H1 (cell line): Measurements from ENCODE around the gene PDCD5.

ENCODE experiments used
- ATF3 ChIP-seq: IDR thresholded peaks from 2 replicates; pipeline ENCODE4 v1.6.1; 2011; ENCODE audit warnings: low read depth, mild to moderate bottlenecking, low read length; ENCODE audit not compliant: insufficient read depth
- EP300 ChIP-seq, 2 experiments: IDR thresholded peaks; 1 replicate in 1 of 2; 2 replicates in 1 of 2; pipeline ENCODE4 v1.6.1; 2011 to 2012; ENCODE audit warnings: low read depth in 2 of 2, low read length in 2 of 2, mild to moderate bottlenecking in 2 of 2, borderline replicate concordance in 1 of 2, inconsistent platforms in 1 of 2, moderate library complexity in 1 of 2
- JUN ChIP-seq: IDR thresholded peaks from 2 replicates; pipeline ENCODE4 v1.6.1; 2011; ENCODE audit warnings: low read depth, mild to moderate bottlenecking, improper control_type of control experiment, low read length
- KDM5A ChIP-seq: fragments of 200-600 bp; IDR thresholded peaks from 2 replicates; pipeline ENCODE4 v1.7.1; 2012; ENCODE audit warnings: mild to moderate bottlenecking, low read length, inconsistent platforms, mixed read lengths
- NRF1 ChIP-seq: IDR thresholded peaks from 2 replicates; pipeline ENCODE4 v1.6.1; 2011; ENCODE audit warnings: mild to moderate bottlenecking, low read depth, low read length, improper control_type of control experiment
- POLR2A ChIP-seq, 2 experiments: IDR thresholded peaks; 1 replicate in 1 of 2; 2 replicates in 1 of 2; pipeline ENCODE4 v1.6.1; 2011; ENCODE audit warnings: low read depth in 2 of 2, low read length in 2 of 2, mild to moderate bottlenecking in 2 of 2; ENCODE audit errors: control extremely low read depth in 1 of 2
- TF ChIP-seq, protein P1 (sequence below), 3 experiments: IDR thresholded peaks; 1 replicate in 2 of 3; 2 replicates in 1 of 3; pipeline versions ENCODE4 v1.5.1 to v1.6.1; 2011; ENCODE audit warnings: low read length in 3 of 3, mild to moderate bottlenecking in 3 of 3, inconsistent platforms in 2 of 3, low read depth in 1 of 3, moderate library complexity in 1 of 3; ENCODE audit not compliant: insufficient read depth in 1 of 3; ENCODE audit errors: control extremely low read depth in 1 of 3
- TF ChIP-seq, protein P2 (sequence below): IDR thresholded peaks from 2 replicates; pipeline ENCODE4 v1.6.1; 2012; ENCODE audit warnings: inconsistent platforms

- TF ChIP-seq, protein P1, sequence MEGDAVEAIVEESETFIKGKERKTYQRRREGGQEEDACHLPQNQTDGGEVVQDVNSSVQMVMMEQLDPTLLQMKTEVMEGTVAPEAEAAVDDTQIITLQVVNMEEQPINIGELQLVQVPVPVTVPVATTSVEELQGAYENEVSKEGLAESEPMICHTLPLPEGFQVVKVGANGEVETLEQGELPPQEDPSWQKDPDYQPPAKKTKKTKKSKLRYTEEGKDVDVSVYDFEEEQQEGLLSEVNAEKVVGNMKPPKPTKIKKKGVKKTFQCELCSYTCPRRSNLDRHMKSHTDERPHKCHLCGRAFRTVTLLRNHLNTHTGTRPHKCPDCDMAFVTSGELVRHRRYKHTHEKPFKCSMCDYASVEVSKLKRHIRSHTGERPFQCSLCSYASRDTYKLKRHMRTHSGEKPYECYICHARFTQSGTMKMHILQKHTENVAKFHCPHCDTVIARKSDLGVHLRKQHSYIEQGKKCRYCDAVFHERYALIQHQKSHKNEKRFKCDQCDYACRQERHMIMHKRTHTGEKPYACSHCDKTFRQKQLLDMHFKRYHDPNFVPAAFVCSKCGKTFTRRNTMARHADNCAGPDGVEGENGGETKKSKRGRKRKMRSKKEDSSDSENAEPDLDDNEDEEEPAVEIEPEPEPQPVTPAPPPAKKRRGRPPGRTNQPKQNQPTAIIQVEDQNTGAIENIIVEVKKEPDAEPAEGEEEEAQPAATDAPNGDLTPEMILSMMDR (IDR thresholded peaks at IDR 0.05; ENCODE audit: control extremely low read depth in 1 of 3, insufficient read depth in 1 of 3, low read depth in 1 of 3, low read length in 3 of 3), result no peak
- TF ChIP-seq POLR2A (IDR thresholded peaks at IDR 0.05; ENCODE audit: control extremely low read depth in 1 of 2, low read depth in 2 of 2, low read length in 2 of 2), result no peak
- TF ChIP-seq NRF1, result no peak
- TF ChIP-seq ATF3, result no peak
- TF ChIP-seq EP300 (IDR thresholded peaks at IDR 0.05; ENCODE audit: borderline replicate concordance in 1 of 2, low read depth in 2 of 2, low read length in 2 of 2), result no peak
- no peak for TF ChIP-seq KDM5A
- no peak for TF ChIP-seq JUN
- TF ChIP-seq, protein P2, sequence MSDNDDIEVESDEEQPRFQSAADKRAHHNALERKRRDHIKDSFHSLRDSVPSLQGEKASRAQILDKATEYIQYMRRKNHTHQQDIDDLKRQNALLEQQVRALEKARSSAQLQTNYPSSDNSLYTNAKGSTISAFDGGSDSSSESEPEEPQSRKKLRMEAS, result no peak
These were observed 4.2 kb upstream of the PDCD5 start for GRCh38 chr19:32576790-32577189.
